Sigmoid colon (tissue), 7 donors: Measurements from ENCODE around the gene TMEM95. TPM values are rescaled to one million over a fixed set of nuclear protein-coding genes. Genes with fewer than 3 reads are reported as not detected.

Experiments
- DNase-seq: peaks from one replicate; pipeline ENCODE4 v3.0.0-alpha.2; 2019
- H3K27ac ChIP-seq, 4 donors: fragments of 200-600 bp; sonication (generic); one replicate each; pipeline ENCODE4 v1.5.1; 2016 to 2019; ENCODE audit warnings: mild to moderate bottlenecking in 1 of 4
- H3K27me3 ChIP-seq, 3 donors: fragments of 200-600 bp; sonication (generic); one replicate each; pipeline ENCODE4 v1.5.1; 2019; ENCODE audit warnings: mild to moderate bottlenecking in 1 of 3
- H3K36me3 ChIP-seq, 4 donors: fragments of 200-600 bp; sonication (generic); one replicate each; pipeline ENCODE4 v1.5.1; 2016 to 2019
- H3K4me1 ChIP-seq, 4 donors: fragments of 200-600 bp; sonication (generic); one replicate each; pipeline ENCODE4 v1.5.1; 2017 to 2019
- H3K4me3 ChIP-seq, 4 donors: fragments of 200-600 bp; sonication (generic); one replicate each; pipeline ENCODE4 v1.5.1; 2017 to 2019; ENCODE audit warnings: mild to moderate bottlenecking in 2 of 4, moderate library complexity in 1 of 4
- H3K9me3 ChIP-seq, 4 donors: fragments of 200-600 bp in 3 of 4; sonication (generic) in 3 of 4; one replicate each; pipeline versions ENCODE4 v1.5.1 to v1.6.1; 2013 to 2019
- CTCF ChIP-seq, 4 experiments: fragments of 450-650 bp in 3 of 4; fragments of 200-600 bp in 1 of 4; IDR thresholded peaks; one replicate each; pipeline ENCODE4 v1.5.1; 2016 to 2019; ENCODE audit warnings: antibody characterized with exemption in 4 of 4, mild to moderate bottlenecking in 3 of 4, moderate library complexity in 2 of 4
- EP300 ChIP-seq, 4 donors: sonication (generic); formaldehyde crosslinking; IDR thresholded peaks; one replicate each; pipeline ENCODE4 v1.6.1; 2017; ENCODE audit warnings: antibody characterized with exemption in 4 of 4
- POLR2A ChIP-seq, 2 donors: fragments of 450-650 bp; IDR thresholded peaks; one replicate each; pipeline ENCODE4 v1.6.1; 2016; ENCODE audit warnings: antibody characterized with exemption in 2 of 2, mild to moderate bottlenecking in 2 of 2, moderate library complexity in 2 of 2
- POLR2AphosphoS5 ChIP-seq, 4 donors: sonication (generic); formaldehyde crosslinking; IDR thresholded peaks; one replicate each; pipeline ENCODE4 v1.6.1; 2017; ENCODE audit warnings: antibody characterized with exemption in 4 of 4
- WGBS, 2 donors: extraction: QIAGEN DNeasy Blood & Tissue Kit; methylation state at CpG; one replicate each; pipeline ENCODE4 v1.1.7; 2013; 5-methylcytosine and 5-hydroxymethylcytosine counted together
- intact Hi-C: fragments of 100-400 bp; cut with DNase I; formaldehyde crosslinking; loops from one replicate; pipeline ENCODE4 v1.15.1; 2023
- polyA plus RNA-seq, 3 donors: library from polyadenylated mRNA; stranded (reverse); fragments of 200-250 nt; gene quantifications; one replicate each; pipeline ENCODE4 v1.2.3, GENCODE V29; 2013
- total RNA-seq, 4 donors: library from RNA; depleted of rRNA; stranded (reverse); fragments of >200 nt; gene quantifications; one replicate each; pipeline ENCODE4 v1.1.0, GENCODE V29; 2016
- donor health status: healthy with polysubstance abuse.
- donor health status: Bipolar disorder and iron deficiency.
- donor health status: healthy.

TMEM95 gene
- total and polyA plus RNA-seq, 7 donors = not detected

GRCh38 chr17:7389924-7390910, 35.3 kb downstream of the TMEM95 start:
- peaks cover 0 to 21% (median 16%) of the 10 kb centered on the region in 4 donors for H3K4me1 ChIP-seq
- H3K27ac ChIP-seq = no peak overlapping the region
- H3K36me3 ChIP-seq = peaks cover 0 to 41% (median 12%) of the 10 kb centered on the region in 4 donors
- TF ChIP-seq POLR2AphosphoS5 (IDR thresholded peaks at IDR 0.05) (no peak), EP300 (IDR thresholded peaks at IDR 0.05) (no peak), CTCF (IDR thresholded peaks at IDR 0.05) (no peak), POLR2A (IDR thresholded peaks at IDR 0.05) (no peak)
- no peaks in the 10 kb centered on the region for H3K9me3 ChIP-seq
- no peaks in the 10 kb centered on the region for H3K27me3 ChIP-seq
- intact Hi-C loops = no loop called here
- H3K4me3 ChIP-seq = no peak overlapping the region
- 88% methylated on average over 19 of the region's 19 CpGs for WGBS, 2 donors
- DNase-seq = no peak

- Histone ChIP-seq H3K27me3 (no peaks in the 10 kb centered on the region), H3K9me3 (no peaks in the 10 kb centered on the region), H3K4me1 (peaks cover 0 to 25% (median 19%) of the 10 kb centered on the region in 4 donors), H3K27ac (no peak overlapping the region), H3K36me3 (peaks cover 0 to 41% (median 12%) of the 10 kb centered on the region in 4 donors), H3K4me3 (no peak overlapping the region)
- intact Hi-C loops = no loop called here
- TF ChIP-seq EP300 (IDR thresholded peaks at IDR 0.05) (no peak), POLR2AphosphoS5 (IDR thresholded peaks at IDR 0.05) (no peak), CTCF (IDR thresholded peaks at IDR 0.05) (no peak), POLR2A (IDR thresholded peaks at IDR 0.05) (no peak)
- no peak for DNase-seq
- 58 to 60% methylated on average over 2 of the region's 2 CpGs for WGBS, 2 donors
Measured at GRCh38 chr17:7391307-7391706, 36.4 kb downstream of the TMEM95 start.

- no peak for TF ChIP-seq POLR2A (IDR thresholded peaks at IDR 0.05)
- TF ChIP-seq CTCF (IDR thresholded peaks at IDR 0.05) = no peak
- no peak for TF ChIP-seq EP300 (IDR thresholded peaks at IDR 0.05)
- TF ChIP-seq POLR2AphosphoS5 (IDR thresholded peaks at IDR 0.05) = no peak
- Histone ChIP-seq H3K27ac (peak overlapping the region in 3 of 4 donors; percentile 90 to 93 (median 91)), H3K36me3 (peaks cover 0 to 36% (median 12%) of the 10 kb centered on the region in 4 donors), H3K4me1 (peaks cover 0 to 25% (median 19%) of the 10 kb centered on the region in 4 donors), H3K27me3 (no peaks in the 10 kb centered on the region), H3K4me3 (peak overlapping the region; percentile 68 to 79 (median 70)), H3K9me3 (no peaks in the 10 kb centered on the region)
- no peak for DNase-seq
- intact Hi-C loops = no loop called here
- 75 to 81% methylated on average over 42 of the region's 42 CpGs for WGBS, 2 donors
Measured at GRCh38 chr17:7392696-7393612, 38.0 kb downstream of the TMEM95 start.

GRCh38 chr17:7393613-7394451, 38.9 kb downstream of the TMEM95 start:
- no peaks in the 10 kb centered on the region for H3K9me3 ChIP-seq
- peak overlapping the region; percentile 89 to 93 (median 90) for H3K27ac ChIP-seq
- TF ChIP-seq POLR2A (IDR thresholded peaks at IDR 0.05) = no peak
- TF ChIP-seq EP300 (IDR thresholded peaks at IDR 0.05) = no peak
- TF ChIP-seq POLR2AphosphoS5 (IDR thresholded peaks at IDR 0.05) = no peak
- no peak for TF ChIP-seq CTCF (IDR thresholded peaks at IDR 0.05)
- peak; percentile 76 for DNase-seq
- WGBS, 2 donors = 4% methylated on average over 48 of the region's 48 CpGs
- peaks cover 0 to 30% (median 10%) of the 10 kb centered on the region in 4 donors for H3K36me3 ChIP-seq
- H3K4me3 ChIP-seq = peak overlapping the region; percentile 68 to 79 (median 70)
- peaks cover 0 to 25% (median 19%) of the 10 kb centered on the region in 4 donors for H3K4me1 ChIP-seq
- intact Hi-C loops = loop anchor here (2.0 kb wide), 1 partner anchor 37 kb away; no protein-coding TSS in a partner anchor
- no peaks in the 10 kb centered on the region for H3K27me3 ChIP-seq
